ENCODE results near the gene SCARB2.

GRCh38 chr4:76224171-76224570, 10.5 kb upstream of the SCARB2 start:
- TF ChIP-seq CTCF (IDR thresholded peaks at IDR 0.05) (no peak), POLR2A (IDR thresholded peaks at IDR 0.05) (no peak)
